H1 (cell line): ENCODE data around the gene CASTOR1. TPM values are rescaled to one million over a fixed set of nuclear protein-coding genes. Genes with fewer than 3 reads are reported as not detected.

ENCODE experiments used
- TEAD4 ChIP-seq: IDR thresholded peaks from 2 replicates; pipeline ENCODE4 v1.6.1; 2012; ENCODE audit warnings: low read depth, low read length, inconsistent platforms, mixed read lengths
- USF2 ChIP-seq: IDR thresholded peaks from 2 replicates; pipeline ENCODE4 v1.6.1; 2011; ENCODE audit warnings: low read length, improper control_type of control experiment
- polyA plus RNA-seq, 7 experiments: library from polyadenylated mRNA; depleted of rRNA in 3 of 7; stranded (reverse) in 5 of 7; unstranded in 2 of 7; fragments of >200 nt in 5 of 7; fragments of 200-250 nt in 2 of 7; gene quantifications; 1 replicate in 5 of 7; 2 replicates in 1 of 7; 4 replicates in 1 of 7; pipeline versions ENCODE4 v1.2.1 to v1.2.3, GENCODE V29; 2011 to 2013; ENCODE audit warnings: missing spikeins in 2 of 7, mixed read lengths in 2 of 7
- total RNA-seq: library from RNA; stranded (reverse); fragmentation: NEBNext Ultra II Directional; extraction: Animal tissue kit (Norgen Biotek cat#: 25700); gene quantifications from 2 replicates; pipeline ENCODE4 v1.2.1, GENCODE V29; 2021

Gene CASTOR1
- total and polyA plus RNA-seq, 2 of the 8 experiments (the other 6 are each of a cell fraction or from before 2014, with no cell fraction given): 10.3 to 36.0 TPM

GRCh38 chr22:30323246-30323645 is 33.9 kb upstream of the CASTOR1 start (continued):
- TF ChIP-seq USF2: no peak
- no peak for TF ChIP-seq TEAD4
